Measurements from ENCODE around the gene RSBN1.

- TF ChIP-seq CTCF (IDR thresholded peaks at IDR 0.05; ENCODE audit: poor library complexity) (no peak), EZH2 (IDR thresholded peaks at IDR 0.05; ENCODE audit: borderline replicate concordance) (no peak), EZH2phosphoT487 (IDR thresholded peaks at IDR 0.05; ENCODE audit: low read depth, severe bottlenecking, unreplicated experiment) (no peak)
These were observed 9.6 kb upstream of the RSBN1 start for GRCh38 chr1:113821916-113822315.

Data from hepatocyte (in vitro differentiated cells).